Measurements from ENCODE around the gene RNASET2. TPM values are rescaled to one million over a fixed set of nuclear protein-coding genes. Genes with fewer than 3 reads are reported as not detected.
"Not testable (repeated sequence)": the region's sequence is repeated elsewhere in the genome, so short reads cannot be mapped to it uniquely, and the experiment has no call there.

Gene RNASET2
- polyA plus RNA-seq, 12 donors = 12.2 to 42.8 (median 16.4) TPM; not detected in 1

DNA sequence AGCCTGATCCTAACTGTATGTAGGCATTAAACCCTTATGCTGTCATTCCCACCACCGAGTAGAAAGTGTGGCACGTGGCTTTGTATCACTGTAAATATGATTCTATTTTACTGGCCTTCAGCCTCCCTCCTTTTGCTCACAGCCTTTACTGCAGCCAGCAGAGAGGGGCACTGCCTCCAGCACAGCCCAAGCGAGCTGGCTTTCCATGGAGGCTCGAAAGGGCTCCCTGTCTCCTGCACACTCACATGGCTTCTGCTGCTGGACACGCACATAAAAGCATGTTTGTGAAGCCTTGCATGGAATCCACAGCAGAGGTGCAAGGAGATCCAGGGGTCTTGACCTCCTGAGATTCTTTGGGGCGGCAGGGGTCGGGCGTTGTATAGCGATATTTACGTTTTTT is 51.3 kb downstream of the RNASET2 start:
- DNase-seq = no peak

DNA sequence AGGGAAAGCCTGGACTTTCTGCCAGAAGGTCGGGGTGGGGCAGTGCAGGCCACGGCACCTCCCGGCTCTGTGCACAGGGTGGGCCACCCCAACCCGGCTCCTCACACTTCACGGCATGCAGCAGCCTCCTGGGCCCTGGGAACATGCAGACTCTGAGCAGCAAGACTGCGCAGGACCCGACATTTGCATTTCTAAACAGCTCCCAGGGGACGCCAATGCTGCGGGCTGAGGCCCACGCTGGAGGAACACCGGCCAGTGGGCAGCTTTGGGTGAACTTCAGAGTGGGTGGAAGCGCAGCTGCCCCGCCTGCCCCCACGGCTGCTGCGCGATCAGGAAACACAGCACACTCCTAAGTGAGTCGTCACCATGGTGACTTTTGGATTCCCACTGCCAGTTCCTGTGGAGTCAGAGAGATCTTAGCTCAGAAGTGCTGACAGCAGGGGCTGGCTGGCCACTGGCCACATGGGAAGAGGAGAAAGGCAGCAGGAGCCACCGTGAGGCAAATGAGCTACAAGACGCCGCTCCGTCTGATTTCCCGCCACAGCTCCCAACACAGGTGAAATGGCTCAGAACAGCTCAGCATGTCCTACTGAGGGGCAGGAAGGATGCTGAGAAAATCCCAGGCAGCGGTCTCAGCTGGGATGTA is 52.1 kb downstream of the RNASET2 start:
- no peak for DNase-seq

DNA sequence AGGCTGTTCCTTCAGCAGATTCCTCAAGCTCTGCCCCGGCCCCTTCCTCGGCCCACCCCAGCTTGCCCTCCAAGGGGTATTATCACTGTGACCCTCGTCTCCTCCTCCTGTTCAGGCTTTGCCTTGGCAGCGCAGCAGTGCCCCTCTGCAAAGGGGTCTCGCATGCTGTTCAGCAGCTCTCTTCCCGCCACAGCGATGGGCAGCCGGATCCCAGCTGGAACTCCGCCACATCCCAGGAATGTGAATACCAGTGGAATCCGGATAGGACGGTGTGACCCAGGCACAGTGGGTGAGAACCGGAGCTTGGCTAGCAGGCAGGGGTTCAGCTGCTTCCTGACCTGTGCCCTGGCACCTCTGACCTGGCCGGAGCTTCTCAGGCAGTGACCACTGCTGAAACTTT is 52.9 kb downstream of the RNASET2 start:
- no peak for DNase-seq

DNA sequence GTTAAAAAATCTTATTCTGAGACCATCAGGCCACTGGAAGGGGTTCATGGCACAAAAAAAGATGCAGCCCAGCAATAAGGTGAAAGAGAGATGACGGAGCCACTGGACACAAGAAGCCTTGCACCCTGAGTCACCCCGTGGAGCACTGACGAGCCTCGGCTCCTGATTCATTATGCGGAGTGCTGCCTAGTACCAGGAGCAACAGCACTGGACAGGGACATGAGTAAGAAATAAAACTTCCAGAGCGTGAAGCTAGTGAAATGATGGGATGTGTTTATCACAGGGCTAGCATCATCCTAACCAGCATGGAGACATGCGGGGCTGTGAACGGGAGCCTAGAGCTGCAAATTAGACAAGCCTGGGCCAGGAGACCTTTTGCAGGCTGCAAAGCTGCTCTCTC is 53.3 kb downstream of the RNASET2 start:
- no peak for DNase-seq

DNA sequence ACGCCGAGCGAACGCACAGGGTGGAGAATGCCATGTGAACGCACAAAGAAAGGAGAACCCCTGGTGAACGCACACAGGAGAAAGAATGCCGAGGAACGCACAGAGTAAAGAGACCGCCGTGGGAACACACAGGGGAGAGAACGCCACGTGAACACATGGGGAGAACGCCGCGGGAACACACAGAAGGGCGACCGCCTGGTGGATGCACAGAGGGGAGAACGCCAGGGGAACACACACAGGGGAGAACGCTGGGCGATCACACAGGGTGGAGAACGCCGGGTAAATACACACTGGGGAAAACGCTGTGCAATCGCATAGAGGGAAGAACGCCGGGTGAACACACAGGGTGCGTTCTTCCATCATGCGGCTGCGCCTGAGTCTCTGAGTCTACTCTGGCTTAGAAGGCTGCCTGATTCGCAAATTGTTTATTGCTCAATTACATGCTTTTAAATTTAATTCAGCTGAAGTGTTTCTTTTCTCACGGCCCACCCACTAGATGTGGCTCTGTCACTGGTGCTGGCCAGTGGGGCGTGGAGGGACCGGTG is 54.1 kb downstream of the RNASET2 start:
- DNase-seq = no peak

DNA sequence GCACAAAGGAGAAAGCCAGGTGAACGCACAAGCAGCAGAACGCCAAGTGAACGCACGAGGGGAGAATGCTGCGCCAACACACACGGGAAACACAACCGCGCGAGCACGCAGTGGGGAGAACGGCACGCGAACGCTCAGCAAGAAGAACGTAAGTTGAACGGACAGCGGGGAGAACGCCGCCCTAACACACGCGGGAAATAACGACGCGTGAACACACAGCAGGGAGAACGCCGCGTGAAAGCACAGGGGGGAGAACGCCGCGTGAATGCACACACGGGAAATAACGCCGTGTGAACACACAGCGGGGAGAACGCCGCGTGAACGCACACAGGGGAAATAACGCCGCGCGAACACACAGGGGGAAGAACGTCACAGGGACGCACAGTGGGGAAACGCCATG is 54.7 kb downstream of the RNASET2 start:
- no peak for DNase-seq

DNA sequence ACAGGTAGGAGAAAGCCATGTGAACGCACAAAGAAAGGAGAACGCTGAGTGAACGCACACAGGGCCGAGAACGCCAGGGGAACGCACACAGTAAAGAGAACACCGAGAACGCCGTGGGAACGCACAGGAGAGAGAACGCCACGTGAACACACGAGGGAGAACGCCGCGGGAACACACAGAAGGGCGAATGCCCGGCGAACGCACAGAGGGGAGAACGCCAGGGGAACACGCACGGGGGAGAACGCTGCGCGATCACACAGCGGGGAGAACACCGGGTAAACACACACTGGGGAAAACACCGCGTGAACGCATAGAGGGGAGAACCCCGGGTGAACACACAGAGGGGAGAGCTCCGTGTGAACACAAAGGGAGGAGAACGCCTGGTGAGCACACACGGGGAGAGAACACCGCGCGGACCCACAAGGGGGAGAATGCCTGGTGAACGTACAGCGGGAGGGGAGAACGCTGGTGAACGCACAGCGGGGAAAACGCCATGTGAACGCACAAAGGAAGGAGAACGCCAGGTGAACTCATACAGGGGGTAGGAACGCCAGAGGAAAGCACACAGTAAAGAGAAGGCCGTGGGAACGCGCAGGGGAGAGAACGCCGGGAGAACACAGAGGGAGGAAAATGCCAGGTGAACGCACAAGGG is 55.3 kb downstream of the RNASET2 start:
- DNase-seq = no peak

DNA sequence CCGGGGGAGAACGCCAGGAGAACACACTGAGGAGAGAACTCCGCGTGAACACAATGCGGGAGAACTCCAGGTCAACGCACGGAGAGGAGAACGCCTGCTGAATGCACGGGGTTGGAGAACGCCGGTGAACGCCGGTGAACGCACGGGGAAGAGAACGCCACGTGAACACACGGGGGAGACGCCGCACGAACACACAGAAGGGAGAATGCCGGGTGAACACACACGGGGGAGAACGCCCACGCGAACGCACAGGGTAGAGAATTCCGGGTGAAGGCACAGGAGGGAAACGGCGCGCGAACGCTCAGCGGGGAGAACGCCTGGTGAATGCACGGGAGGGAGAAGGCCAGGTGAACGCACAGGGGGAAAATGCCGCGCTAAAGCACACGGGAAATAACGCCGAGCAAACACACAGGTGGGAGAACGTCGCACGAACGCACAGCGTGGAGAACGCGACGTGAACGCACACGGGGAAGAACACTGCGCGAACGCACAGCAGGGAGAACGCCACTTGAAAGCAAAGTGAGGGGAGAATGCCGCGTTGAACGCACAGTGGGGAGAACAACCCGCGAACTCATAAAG is 56.1 kb downstream of the RNASET2 start:
- DNase-seq = no peak

DNA sequence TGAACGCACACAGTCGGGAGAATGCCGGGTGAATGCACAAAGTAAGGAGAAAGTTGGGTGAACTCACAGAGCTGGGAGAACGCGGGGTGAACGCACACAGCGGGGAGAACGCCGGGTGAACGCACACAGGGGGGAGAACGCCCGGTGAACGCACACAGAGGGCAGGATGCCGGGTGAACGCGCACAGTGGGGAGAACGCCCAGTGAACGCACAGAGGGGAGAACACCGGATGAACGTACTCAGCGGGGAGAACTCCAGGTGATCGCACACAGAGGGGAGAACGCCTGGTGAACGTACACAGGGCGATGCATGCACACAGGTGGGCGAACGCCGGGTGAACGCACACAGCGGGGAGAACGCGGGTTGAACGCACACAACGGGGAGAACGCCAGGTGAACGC is 57.4 kb downstream of the RNASET2 start:
- no peak for DNase-seq

DNA sequence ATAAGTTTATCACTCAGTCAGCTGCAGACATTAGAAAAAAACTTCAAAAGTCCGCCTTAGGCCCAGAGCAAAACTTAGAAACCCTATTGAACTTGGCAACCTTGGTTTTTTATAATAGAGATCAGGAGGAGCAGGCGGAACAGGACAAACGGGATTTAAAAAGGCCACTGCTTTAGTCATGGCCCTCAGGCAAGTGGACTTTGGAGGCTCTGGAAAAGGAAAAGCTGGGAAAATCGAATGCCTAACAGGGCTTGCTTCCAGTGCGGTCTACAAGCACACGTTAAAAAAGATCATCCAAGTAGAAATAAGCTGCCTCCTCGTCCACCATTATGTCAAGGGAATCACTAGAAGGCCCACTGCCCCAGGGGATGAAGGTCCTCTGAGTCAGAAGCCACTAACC is 61.7 kb downstream of the RNASET2 start:
- not testable (repeated sequence) for DNase-seq

DNA sequence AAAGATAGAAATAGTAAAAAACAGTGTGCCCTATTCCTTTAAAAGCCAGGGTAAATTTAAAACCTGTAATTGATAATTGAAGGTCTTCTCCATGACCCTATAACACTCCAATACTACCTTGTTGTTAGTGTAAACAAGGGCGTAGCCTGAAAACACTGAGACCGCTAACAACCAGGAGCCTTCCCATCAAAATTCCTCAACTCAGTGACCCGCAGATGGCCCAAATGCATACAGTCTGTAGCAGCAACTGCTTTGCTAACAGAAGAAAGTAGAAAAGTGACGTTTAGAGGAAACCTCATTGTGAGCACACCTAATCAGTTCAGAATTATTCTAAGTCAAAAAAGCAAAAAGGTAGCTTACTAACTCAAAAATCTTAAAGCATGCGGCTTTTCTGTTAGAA is 63.9 kb downstream of the RNASET2 start:
- DNase-seq = not testable (repeated sequence)

DNA sequence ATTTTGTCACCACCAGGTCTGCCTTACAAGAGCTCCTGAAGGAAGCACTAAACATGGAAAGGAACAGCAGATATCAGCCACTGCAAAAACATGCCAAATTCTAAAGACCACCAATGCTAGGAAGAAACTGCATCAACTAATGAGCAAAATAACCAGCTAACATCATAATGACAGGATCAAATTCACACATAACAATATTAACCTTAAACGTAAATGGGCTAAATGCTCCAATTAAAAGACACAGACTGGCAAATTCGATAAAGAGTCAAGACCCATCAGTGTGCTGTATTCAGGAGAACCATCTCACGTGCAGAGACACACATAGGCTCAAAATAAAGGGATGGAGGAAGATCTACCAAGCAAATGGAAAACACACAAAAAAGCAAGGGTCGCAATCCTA is 69.6 kb downstream of the RNASET2 start:
- not testable (repeated sequence) for DNase-seq

DNA sequence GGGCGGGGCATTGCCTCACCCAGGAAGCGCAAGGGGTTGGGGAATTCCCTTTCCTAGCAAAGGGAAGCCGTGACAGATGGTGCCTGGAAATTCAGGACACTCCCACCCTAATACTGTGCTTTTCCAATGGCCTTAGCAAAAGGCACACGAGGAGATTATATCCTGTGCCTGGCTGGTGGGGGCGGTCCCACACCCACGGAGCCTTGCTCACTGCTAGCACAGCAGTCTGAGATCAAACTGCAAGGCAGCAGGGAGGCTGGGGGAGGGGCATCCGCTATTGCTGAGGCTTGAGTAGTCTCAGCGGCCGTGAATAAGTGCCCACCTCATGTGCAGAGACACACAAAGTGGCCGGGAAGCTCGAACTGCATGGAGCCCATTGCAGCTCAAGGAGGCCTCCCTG is 71.4 kb downstream of the RNASET2 start:
- not testable (repeated sequence) for DNase-seq

DNA sequence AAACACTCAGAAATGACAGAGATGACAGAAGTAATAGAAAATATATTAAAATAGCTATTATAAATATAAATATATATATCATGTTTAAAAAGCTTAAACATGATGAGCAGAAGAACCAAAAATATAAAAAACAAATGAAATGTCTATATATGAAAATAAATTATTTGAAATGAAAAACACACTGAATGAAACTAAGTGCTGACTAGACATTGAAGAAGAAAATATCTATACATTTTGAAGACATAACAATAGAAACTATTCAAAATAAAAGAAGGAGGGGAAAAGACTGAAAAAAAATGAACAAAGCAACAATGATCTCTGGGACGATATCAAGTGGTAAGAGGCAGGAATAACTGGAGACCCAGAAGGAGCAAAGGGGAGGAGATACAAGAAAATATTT is 76.8 kb downstream of the RNASET2 start:
- no peak for DNase-seq

Other genes with a start within 250 kb of the RNASET2 start
- gene CEP43, start 42.8 kb upstream of the RNASET2 start, polyA plus RNA-seq (ENCODE audit: insufficient read length in 12 of 12) = 10 to 100 TPM in 11 of 12 donors, not detected in 1; 10.7 to 27.6 (median 17.3) TPM
- gene CCR6, start 166.5 kb upstream of the RNASET2 start, polyA plus RNA-seq (ENCODE audit: insufficient read length in 12 of 12) = under 1 TPM in 1 of 12 donors, not detected in 11; 0.50 TPM
- under 1 TPM in 3 of 12 donors, not detected in 9; 0.12 to 0.18 (median 0.12) TPM for gene GPR31, start 201.4 kb upstream of the RNASET2 start, polyA plus RNA-seq (ENCODE audit: insufficient read length in 12 of 12)

Measured in muscle of arm (tissue), 12 donors.